H7 (cell line): ENCODE data around the gene CFD. TPM values are rescaled to one million over a fixed set of nuclear protein-coding genes. Genes with fewer than 3 reads are reported as not detected.

Experiments
- DNase-seq: peaks from one replicate; pipeline ENCODE4 v3.0.0; 2012
- H3K27me3 ChIP-seq: 2 replicates; pipeline ENCODE4 v1.6.0; 2011; ENCODE audit warnings: mild to moderate bottlenecking, low read length; ENCODE audit not compliant: control insufficient read depth, insufficient read depth
- H3K36me3 ChIP-seq: replicated peaks from 2 replicates; pipeline ENCODE4 v1.5.1; 2011; ENCODE audit warnings: low read length; ENCODE audit not compliant: control insufficient read depth, insufficient read depth
- H3K4me3 ChIP-seq: 2 replicates; pipeline ENCODE4 v1.5.1; 2011; ENCODE audit warnings: low read depth, mild to moderate bottlenecking, control low read depth, low read length, moderate library complexity; ENCODE audit not compliant: insufficient read depth
- total RNA-seq: library from RNA; depleted of rRNA; stranded (reverse); fragments of >200 nt; shearing (Covaris generic); gene quantifications from 2 replicates; pipeline ENCODE4 v1.2.3, GENCODE V29; 2014

The CFD gene
- total RNA-seq, 1 experiment from 2014 or later, result 1.4 TPM

DNA sequence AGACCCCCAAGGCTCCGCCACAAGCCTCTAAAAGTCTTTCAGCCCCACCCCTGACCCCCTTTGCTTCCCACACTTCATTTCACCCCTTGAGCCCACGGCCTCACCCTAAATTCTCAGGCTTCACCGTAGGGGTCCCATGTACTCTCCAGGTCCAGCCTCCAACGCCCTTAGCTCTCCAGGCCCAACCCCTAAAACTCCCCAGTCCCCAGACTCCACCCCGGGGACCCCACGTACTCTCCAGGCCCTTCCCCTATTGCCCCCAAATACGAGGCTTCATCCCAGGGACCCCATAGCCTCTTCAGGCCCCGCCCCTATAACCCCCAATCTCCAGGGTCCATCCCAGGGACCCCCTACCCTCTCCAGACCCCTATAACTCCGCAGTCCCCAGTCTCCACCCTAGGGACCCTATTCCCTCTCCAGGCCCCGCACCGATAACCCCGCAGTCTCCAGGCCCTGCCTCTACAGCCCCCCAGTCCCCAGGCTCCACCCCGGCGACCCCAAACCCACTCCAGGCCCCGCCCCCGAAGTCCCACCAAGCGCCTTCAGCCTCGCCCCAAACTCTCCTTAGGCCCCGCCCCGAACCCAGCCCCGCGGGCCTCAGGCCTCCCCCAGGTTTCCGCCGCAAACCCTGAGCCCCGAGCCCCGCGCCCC lies 32.9 kb downstream of the CFD start:
- H3K4me3 ChIP-seq, result peak overlapping the region; percentile 76
- peaks cover 2% of the 10 kb centered on the region for H3K36me3 ChIP-seq
- peak; percentile 94 for DNase-seq
- no peaks in the 10 kb centered on the region for H3K27me3 ChIP-seq

DNA sequence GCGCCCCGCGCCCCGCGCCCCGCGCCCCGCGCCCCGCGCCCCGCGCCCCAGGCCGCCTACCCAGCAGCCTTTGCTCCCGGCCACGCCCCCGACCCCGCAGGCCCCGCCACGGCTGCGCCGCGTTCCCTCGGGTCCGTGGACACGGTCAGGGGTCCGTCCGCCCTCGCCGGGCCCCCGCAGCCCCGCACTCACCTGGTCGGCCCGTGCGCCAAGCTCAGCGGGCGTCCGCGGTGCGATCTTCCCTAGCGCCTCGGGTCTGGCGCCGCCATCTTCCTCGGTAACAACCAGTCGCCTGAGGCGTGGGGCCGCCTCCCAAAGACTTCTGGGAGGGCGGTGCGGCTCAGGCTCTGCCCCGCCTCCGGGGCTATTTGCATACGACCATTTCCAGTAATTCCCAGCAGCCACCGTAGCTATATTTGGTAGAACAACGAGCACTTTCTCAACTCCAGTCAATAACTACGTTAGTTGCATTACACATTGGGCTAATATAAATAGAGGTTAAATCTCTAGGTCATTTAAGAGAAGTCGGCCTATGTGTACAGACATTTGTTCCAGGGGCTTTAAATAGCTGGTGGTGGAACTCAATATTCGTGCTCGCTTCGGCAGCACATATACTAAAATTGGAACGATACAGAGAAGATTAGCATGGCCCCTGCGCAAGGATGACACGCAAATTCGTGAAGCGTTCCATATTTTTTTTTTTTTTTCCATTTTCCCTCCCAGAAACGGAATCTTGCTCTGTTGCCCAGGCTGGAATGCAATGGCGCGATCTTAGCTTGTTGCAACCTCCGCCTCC lies 33.6 kb downstream of the CFD start, which contains the start of the genes MED16 and RNU6-9:
TSS of gene MED16 (minus strand) at position 294 of the 796 bp plus-strand sequence. CDS start 2,056 bp downstream, outside the sequence.
TSS of gene RNU6-9 (plus strand) at position 591 of the 796 bp plus-strand sequence.
- Histone ChIP-seq H3K27me3 (no peaks in the 10 kb centered on the region), H3K36me3 (peaks cover 2% of the 10 kb centered on the region), H3K4me3 (peak within 1 kb of the TSS; percentile 76)
- peak; percentile 99 for DNase-seq

DNA sequence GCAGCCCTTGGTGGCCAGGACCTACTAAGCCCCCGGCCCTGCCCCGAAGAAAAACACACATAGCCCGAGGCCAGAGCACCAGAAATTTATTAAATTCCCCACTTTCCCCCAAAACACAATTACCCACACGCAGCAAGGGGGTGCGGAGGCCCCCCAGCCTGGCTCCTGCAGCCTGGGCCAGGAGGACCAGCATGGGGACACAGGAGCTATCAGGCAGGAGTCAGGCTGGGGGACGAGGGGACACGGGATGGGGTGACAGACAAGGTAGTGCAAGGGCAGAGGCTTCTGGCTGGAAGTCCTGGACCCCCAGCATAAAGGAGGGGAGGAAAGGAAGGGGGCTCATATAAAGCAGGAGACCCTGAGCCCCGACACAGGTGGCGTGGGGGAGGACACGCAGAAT lies 37.0 kb downstream of the CFD start:
- no peak for DNase-seq
- Histone ChIP-seq H3K36me3 (no peaks in the 10 kb centered on the region; the same call in 1 of the 2 replicates), H3K4me3 (no peak overlapping the region), H3K27me3 (no peaks in the 10 kb centered on the region)

DNA sequence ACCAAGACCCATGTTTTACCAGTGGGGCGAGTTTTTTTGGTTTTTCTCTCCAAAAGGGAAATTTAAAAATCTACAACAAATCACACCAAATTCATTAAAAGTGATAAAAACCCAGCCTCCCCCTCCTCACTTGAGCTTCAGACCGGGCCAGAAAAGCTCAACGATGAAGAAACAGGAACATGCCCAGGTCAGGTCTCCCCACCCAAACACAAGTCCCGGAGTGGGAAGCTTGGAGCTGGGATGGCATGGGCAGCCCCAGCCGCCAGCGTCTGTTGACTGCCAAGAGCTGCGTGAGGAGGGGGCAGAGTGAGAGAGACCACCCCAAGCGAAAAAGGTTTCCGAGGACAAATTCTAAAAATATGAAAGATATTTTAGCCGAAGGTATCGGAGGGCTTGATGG lies 37.5 kb downstream of the CFD start:
- Histone ChIP-seq H3K27me3 (no peaks in the 10 kb centered on the region), H3K36me3 (no peaks in the 10 kb centered on the region; the same call in 1 of the 2 replicates), H3K4me3 (no peak overlapping the region)
- no peak for DNase-seq

DNA sequence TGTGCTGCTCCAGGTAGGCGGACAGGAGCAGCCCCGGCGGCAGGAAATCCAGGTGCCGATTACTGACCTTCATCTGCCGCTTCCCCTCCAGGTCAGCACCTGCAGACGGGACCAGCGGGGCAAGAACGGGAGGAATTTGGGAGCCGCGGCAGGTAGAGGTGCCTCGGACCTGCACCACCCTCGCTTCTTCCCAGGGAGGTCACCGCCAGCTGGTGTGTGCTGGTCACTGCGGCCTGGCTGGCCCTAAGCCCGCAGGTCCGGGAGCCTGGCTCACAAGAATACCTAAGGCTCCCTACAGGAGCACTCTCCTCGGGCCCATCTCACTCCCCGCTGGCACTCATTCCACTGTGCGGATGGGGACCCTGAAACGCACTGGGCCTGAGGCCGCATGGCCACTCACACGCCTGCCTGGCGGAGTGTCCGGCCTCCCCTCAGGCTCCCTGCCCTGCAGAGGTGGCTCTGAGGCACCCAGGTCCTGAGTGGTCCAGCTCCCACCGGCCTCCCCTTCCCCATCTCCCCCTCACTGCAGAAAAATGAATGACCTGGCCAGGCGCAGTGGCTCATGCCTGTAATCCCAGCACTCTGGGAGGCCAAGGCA lies 38.1 kb downstream of the CFD start:
- H3K27me3 ChIP-seq, result no peaks in the 10 kb centered on the region
- DNase-seq, result peak; percentile 87
- H3K36me3 ChIP-seq, result no peaks in the 10 kb centered on the region; the same call in 1 of the 2 replicates
- H3K4me3 ChIP-seq, result no peak overlapping the region

DNA sequence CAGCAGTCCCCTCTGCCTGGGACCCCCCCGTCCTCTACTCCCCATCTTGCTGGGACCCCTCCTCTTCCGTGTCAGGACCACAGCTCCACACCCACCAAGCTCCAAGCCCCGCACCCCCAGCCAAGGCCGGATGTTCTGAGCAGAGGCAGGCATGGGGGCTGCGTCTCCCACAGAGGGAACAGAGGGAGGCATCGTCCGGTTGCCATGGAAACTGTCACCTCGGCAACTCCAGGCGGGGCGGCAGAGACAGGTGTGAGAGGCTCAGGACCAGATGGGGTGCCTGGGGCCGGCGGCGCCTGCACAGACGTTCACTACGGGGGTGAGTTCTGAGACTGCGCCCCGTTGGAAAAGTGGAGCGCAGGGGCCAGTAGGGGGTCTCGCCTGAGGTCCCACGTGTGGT lies 39.2 kb downstream of the CFD start:
- H3K36me3 ChIP-seq, result no peaks in the 10 kb centered on the region; the same call in 1 of the 2 replicates
- H3K27me3 ChIP-seq, result no peaks in the 10 kb centered on the region
- H3K4me3 ChIP-seq, result no peak overlapping the region
- peak; percentile 93 for DNase-seq

DNA sequence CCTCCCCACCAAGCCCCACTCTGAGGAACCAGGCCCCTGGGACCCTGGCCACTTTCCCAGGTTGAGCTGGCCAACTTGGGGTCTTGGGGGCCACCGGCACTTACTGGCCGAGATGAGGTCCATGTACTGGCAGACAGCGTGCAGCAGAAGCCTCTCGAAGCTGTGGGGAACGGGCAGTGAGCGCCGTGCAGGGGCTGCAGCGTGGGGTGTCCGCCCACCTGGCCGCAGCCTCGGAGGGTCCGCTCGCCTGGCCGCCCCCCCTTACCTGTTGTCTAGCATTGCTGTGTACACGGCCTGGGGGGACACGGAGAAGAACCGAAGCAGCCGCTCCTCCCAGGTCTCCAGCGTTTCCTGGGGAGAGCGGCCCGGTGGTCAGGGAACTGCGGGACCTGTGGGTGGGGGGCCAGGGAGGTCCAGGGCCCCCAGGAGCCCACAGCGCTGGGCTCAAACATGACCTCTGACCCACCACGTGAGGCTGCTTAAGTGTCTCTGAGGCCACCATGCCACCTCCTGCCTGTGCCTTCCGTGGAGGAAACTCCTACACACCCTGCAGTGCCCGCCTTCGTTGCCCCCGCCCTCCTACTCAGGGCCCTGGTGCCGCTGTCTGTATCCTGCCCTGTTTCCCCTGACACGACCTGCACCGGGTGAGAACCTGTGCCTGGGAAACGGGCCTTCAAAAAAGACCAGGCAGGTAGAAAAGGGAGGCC lies 40.0 kb downstream of the CFD start:
- DNase-seq, result no peak
- Histone ChIP-seq H3K36me3 (no peaks in the 10 kb centered on the region; the same call in 1 of the 2 replicates), H3K27me3 (no peaks in the 10 kb centered on the region), H3K4me3 (no peak overlapping the region)

DNA sequence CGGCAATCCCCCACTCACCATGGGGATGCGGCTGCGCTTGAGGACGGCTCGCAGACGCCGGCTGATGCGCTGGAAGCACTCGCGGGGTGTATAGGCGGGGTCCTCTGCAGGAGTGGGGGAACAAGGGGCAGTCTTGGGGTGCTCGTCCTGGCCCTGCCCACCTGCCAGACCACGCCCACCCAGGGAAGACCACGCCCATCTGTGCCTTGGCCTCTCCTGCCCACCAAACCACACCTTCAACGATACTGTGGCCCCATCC lies 40.5 kb downstream of the CFD start:
- no peak overlapping the region for H3K4me3 ChIP-seq
- H3K36me3 ChIP-seq, result no peaks in the 10 kb centered on the region; the same call in 1 of the 2 replicates
- no peaks in the 10 kb centered on the region for H3K27me3 ChIP-seq
- no peak for DNase-seq

DNA sequence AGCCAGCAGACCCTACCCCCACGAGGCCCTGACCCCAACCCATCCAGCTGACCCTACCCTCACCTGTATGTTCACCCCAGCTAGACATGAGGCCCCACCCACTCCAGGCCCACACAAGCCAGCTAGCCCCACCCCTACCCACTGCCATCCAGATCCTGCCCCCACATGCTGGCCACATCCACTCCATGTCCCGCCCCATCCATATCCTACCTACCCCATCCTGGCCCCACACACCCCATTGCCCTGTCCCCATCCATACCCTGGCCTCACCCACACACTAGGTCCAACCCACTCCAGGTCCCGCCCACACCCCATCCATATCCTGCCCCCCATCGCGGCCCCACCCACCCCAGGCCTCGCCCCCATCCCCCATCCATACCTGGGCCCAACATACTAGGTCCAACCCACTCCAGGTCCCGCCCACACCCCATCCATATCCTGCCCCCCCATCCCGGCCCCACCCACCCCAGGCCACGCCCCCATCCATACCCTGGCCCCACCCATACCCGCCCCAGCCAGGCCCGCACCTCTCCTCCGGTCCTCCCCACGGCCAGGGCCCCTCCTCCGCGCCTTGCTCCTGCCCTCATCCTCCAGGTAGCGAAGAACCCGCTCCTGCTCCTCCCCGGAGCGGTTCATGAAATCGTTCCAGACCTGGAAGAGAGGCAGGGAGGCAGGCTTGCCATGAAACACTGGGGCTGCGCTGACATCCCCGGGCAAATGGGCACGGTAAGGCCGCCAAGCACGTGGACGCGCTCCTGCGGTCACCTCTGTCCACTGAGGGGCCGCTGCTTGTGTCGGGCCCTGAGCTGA lies 41.0 kb downstream of the CFD start:
- Histone ChIP-seq H3K36me3 (no peaks in the 10 kb centered on the region; the same call in 1 of the 2 replicates), H3K27me3 (no peaks in the 10 kb centered on the region), H3K4me3 (no peak overlapping the region)
- peak; percentile 99 for DNase-seq

DNA sequence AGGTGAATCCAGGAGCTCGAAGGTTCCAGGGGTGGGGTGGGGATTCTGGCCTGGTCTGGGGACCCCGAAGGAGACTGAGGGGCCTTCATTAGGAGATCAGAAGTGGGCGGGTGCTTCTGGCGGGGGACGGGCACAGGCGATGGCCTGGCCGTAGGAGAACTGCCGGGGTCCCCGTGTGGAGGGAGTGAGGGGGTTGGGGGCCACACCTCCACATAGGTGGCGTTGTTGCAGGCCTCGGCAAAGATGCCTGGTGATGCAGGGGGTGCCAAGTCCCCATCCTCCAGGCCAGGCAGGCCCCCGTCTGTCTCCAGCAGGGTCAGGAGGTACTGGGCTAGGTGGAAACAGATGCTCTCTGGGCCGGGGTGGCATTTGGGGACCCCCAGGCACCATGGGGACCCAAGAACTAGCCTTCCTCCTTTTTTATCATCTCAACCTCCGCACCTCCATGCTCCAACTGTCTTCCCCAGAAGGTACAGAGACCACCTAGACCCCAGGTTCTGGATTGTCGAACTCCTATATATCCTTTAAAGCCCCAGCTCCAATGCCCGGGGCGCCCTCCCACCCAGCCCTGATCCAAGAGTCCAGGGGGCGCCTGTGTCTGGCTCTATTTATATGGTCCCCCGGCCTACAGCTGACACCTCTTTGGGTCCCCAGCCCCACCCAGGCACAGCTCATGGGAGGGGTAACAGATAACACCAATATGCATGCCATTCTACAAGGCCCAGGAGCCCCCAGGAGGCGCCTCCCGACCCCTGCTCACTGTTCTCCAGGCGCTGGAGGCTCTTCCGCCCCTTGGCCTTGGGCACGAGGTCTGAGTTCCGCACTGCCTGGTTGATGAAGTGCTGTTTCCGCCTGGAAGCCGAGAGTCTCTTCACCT lies 42.0 kb downstream of the CFD start:
- H3K27me3 ChIP-seq, result no peaks in the 10 kb centered on the region
- no peak overlapping the region for H3K4me3 ChIP-seq
- DNase-seq, result no peak
- H3K36me3 ChIP-seq, result no peaks in the 10 kb centered on the region; the same call in 1 of the 2 replicates

DNA sequence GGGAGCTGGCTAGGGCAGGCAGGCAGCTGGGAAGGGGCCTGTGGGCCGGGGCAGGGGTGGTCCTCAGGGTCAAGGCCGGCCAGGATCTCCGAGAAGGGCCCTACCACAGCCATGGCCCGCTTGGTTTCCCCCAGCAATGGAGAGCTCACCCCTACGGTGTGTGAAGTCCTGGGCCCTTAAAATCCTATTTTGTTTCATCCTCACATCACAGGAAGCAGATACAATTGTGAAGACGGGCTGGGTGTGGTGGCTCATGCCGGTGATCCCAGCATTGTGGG lies 42.6 kb downstream of the CFD start:
- no peak overlapping the region for H3K4me3 ChIP-seq
- DNase-seq, result no peak
- H3K36me3 ChIP-seq, result no peaks in the 10 kb centered on the region; the same call in 1 of the 2 replicates
- no peaks in the 10 kb centered on the region for H3K27me3 ChIP-seq

DNA sequence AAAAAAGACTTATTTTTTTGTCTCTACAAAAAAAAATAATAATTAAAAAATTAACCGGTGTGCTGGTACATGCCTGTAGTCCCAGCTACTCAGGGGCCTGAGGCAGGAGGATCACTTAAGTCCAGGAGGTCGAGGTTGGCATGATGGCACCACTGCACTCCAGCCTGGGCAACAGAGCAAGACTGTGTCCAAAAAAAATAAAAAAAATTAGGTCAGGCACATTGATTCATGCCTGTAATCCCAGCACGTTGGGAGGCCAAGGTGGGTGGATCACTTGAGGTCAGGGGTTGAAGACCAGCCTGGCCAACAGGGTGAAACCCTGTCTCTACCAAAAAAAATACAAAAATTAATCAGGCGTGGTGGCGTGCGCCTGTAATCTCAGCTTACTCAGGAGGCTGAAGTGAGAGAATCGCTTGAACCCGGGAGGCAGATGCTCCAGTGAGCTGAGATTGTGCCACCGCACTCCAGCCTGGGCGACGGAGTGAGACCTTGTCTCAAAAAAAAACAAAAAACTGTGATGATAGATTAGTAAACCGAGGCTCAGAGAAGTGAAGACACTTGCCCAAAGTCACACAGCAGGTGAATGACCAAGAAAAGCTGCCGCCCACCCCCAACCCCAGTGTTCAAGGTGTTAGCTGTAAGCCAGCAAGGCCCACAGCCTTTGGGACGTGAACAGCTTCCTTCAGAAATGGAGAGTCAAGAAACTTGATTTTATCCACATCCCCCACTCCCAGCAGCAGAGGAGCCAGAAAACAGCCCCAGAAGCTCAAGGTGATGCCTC lies 43.2 kb downstream of the CFD start:
- H3K4me3 ChIP-seq, result no peak overlapping the region
- DNase-seq, result no peak
- no peaks in the 10 kb centered on the region; the same call in 1 of the 2 replicates for H3K36me3 ChIP-seq
- no peaks in the 10 kb centered on the region for H3K27me3 ChIP-seq
